Bone marrow (tissue), 2 donors: ENCODE results near the gene MRNIP.
"Not testable (repeated sequence)": the region's sequence is repeated elsewhere in the genome, so short reads cannot be mapped to it uniquely, and the experiment has no call there.

ENCODE experiments used
- DNase-seq, 2 donors: peaks; one replicate each; lab custom pipeline; 2025; lab: John Stamatoyannopoulos, UW

MRNIP gene

DNA sequence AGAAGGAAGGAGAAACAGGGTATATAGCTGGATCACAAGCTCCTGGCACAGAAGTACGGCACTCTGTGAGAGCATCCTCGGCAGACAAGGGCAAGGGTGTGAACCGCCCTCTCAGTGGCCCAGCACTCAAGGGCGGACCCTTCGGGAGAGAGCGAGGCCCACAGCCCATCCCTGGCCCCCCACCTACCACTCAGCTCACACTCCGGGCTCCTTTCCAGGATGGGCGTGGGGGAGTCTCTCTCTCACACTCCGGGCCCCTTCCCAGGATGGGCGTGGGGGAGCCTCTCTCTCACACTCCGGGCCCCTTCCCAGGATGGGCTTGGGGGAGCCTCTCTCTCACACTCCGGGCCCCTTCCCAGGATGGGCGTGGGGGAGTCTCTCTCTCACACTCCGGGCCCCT lies 12.9 kb upstream of the MRNIP start:
- DNase-seq = not testable (repeated sequence)

- no peak for DNase-seq
These were observed 12.3 kb upstream of the MRNIP start for GRCh38 chr5:179870952-179871351.

DNA sequence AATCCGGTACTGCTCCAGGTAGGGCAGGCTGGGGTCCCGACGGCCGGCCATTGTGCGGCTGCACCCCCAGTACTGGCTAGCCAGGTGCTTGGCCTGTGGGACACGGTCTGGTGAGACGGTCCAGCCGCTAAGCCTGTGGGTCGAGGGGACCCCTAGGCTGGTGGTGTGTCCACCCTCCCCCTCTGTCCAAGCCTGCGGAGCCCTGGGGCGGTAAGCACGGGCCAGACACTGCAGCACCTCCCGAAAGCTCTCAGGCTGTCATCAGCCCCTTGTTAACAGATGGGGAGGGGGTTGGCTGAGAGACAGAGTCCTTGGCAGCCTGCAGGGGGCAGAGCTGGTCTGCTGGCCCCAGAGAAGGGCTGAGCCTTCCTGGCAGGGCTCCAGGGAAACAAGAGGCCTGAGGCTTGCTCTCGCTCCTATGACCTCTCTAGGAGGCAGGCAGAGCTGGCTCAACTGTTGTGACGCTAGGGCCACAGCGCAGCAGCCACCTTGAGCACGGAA lies 11.8 kb upstream of the MRNIP start:
- DNase-seq = no peak

DNA sequence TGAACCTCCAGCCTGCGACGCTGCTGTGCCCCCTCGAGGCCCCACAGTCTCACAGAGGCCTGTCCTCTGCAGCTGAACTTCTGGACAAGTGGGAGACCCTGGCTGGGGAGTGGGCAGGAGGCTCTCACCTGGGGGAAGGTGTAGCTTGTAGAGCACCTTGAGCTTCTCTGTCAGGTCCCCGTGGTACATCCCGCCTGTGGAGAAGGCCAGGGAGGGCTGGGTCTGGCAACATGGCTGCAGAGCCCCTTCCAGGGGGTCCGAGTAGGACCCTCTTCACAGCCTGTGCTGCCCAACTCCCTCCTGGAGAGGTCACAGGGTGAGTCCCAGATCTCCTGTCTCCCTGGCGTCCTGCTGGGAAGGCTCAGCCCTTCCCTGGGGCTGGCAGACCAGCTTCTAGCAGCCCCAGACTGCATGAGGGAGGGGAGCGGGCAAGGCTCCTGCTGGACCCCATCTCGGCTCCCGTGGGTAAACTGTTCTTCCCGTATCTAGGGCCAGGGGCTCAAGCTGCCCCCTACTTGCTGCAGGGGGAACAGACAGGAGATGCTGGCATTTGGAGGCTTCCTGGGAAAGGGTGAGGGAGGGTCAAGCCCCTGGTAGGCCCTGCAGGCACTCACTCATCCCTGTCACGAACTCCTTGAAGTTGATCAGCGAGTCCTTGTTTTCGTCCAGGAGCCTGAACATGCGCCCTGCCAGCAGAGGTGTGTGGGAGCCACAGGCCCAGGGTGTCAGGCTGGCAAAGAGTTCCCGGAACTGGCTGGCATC lies 11.2 kb upstream of the MRNIP start:
- no peak for DNase-seq

DNA sequence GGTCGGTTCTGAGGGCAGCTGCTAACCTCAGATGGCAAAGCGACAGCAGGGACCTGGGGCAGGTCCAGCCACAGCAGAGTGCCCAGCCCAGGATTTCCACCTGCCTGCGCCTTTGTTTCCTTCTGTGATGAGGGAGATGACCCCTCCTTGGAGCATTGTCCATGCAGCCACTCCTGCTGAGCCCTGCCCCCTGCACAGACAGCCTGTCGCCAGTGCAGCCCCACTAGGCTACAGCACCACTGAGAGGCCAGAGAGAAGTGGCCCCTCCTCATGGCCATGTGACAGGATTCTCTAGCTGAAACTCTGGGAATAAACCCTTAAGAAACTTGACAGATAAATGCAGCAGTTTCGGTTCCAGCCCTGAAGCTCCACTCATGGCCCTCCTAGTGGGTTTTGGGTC lies 10.5 kb upstream of the MRNIP start:
- no peak for DNase-seq

DNA sequence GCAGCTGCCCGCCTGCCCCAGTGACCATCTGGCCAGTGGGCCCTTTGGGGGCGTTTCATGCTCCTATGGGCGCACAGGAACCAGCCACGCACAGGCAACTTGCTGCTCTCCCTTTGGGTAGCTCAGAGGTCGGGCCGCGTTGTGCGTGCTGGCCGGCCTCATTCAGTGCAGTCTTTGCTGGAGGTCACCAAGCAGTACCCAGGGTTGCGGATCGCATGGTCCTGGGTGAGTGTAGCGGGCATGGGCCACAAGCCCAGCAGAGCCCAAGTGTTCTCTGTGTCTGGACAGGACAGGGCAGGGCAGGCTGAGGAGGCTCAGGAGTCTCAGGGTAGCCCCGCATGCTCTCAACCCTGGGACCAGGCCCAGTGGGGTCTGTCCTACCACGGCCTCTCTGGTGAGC lies 9.9 kb upstream of the MRNIP start:
- DNase-seq = no peak

DNA sequence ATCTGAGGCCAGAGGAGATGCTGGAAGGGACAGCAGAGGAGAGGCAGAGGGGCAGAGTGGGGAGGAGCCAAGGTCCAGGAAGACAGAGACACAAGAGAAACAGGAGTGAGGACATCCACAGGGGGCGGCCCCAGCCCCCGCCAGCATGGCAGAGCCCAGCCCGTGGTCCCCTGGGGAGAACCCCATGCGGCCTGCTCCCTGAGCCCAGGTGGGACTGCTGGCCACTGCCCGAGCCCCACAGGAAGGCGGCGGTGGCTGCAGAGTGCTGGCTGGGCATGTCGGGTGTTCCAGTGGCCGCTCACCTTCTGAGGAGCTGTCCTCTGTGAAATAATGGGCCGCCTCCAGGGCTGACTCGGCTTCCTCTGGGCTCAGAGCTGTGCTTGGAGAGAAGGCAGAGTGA lies 8.9 kb upstream of the MRNIP start:
- DNase-seq = no peak

GRCh38 chr5:179867079-179867465 lies 8.5 kb upstream of the MRNIP start:
- no peak for DNase-seq

GRCh38 chr5:179866241-179867078 lies 7.8 kb upstream of the MRNIP start:
- no peak for DNase-seq

DNA sequence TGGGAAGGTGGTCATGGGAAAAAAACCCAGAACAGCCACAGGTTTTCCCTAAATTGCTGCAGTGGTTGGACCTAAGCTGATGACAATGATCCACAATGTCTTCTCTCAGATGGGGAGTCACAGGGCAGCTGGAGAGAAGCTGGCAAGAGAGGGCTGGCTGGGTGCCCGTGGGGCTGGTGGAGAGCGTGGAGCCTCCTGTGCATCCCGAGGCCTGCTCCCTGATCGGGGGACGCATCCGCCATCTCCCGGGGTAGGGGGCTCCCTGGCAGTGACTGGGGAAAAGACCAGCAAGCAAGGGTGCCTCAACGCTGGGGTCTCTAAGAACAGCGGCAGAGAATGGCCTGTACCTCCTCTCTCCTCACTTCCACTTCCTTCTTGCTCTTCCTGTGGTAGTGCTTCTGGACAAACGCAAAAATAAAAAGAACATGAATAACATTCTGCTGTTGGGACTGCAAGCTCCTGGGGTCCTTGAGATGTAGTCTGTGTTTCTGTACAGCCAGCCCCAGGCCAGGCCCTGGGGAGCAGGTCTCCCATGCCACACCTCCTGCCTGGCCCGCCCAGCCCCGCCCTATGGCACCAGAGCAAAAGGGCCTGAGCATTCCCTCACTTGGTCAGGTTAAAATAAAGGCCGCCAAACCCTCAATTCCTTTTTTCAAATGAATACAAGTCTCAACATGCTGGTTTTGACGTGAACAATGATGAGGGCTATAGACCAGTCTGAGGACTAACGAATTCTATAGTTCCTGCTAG lies 7.0 kb upstream of the MRNIP start:
- DNase-seq = no peak

DNA sequence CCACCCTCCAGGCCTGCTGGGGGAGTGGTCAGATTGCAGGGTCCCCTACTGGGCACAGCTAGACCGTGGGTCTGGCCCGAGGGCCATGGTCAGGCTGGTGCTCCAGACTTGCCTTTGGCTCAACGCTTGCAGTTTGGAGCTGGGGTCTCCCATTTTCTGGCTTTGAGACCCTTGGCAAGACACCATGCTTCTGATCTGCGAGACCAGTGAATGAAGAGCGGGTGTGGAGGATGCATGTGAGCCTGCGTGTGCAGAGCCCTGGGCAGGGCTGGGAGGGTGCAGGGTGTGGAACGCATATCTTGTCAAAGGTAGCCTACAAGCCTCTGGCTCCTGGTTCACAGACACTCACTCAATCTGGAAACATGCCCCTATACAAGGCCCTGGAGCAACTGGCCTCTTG lies 6.1 kb upstream of the MRNIP start:
- no peak for DNase-seq

GRCh38 chr5:179863449-179864085 lies 5.0 kb upstream of the MRNIP start:
- no peak for DNase-seq

DNA sequence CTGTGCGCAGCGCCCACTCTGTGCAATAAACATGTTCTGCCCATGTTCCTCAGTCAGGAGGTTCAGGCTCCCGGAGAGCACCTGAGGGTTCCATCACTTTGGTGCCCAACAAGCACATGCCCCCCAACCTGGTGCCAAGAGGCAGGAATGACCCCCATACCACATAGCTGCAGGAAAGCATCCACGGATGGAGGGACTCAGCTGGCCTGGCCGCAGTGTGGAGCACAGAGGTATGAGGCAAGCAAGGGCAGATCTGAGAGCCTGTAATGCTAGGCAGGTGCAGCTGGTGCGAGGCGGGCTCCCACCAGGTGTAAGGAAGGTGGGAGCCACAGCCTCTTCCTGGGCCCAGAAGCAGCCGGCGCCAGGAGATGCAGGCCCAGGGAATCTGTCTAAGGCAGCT lies 4.3 kb upstream of the MRNIP start:
- no peak for DNase-seq

DNA sequence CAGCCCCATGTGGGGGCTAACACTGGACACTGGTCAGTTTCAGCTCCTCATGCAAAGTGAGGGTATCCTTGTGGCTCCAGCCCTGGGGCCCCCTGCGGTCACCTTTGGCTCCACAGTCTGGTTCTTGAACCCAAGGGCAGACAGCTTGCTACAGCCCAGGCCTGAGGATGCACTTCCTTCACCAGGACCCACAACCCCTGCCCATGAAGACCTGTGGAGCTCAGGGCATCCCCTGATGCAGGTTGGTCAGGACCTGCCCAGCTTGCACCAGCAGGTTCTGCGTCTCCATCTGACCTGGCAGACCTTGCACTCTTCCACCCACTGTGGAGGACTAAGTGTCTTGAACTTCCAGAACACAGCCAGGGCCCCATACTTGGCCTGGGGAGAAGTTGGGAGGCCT lies 3.7 kb upstream of the MRNIP start:
- no peak for DNase-seq

- no peak for DNase-seq
These were observed 1.7 kb upstream of the MRNIP start for GRCh38 chr5:179860301-179860700.

- DNase-seq = no peak
These were observed 404 bp downstream of the MRNIP start for GRCh38 chr5:179858241-179858585.

DNA sequence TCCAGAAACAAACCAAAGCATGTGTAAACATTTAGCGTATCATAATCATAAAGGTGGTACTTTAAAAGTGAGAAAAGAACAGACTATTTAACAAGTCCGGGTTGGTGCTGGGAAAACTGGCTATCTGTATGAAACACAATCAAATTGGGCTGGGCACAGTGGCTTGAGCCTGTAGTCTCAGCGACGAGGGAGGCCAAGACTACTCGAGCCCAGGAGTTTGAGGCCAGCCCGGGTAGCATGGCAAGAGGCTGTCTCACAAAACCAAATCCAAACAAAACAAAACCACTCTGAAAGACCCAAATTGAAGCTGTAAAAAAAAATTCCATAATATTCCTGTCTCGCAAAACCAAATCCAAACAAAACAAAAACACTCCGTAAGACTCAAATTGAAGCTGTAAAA lies 4.3 kb downstream of the MRNIP start:
- DNase-seq = no peak

- no peak for DNase-seq
These were observed 5.5 kb downstream of the MRNIP start for GRCh38 chr5:179852993-179853547.

- no peak for DNase-seq
These were observed 17.0 kb downstream of the MRNIP start for GRCh38 chr5:179841621-179842020.

DNA sequence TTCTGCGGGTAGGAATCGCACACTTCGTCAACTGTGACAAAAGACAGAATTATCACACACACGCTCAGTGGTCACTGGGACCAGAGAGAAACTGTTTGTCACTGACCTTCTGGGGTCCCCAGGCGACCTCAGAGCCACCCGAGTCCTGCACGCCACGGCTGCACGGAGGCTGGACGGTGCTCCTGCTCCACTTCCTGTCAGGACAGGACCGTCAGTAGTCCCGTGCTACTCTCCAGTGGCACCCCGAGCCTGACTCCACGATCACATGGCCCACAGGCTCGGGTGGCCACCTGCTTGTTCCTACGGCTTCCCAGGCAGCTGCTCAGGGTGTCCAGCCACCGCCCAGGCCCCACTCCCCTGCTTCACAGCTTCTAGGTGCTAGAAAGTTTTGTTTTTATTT lies 17.9 kb downstream of the MRNIP start:
- no peak for DNase-seq

DNA sequence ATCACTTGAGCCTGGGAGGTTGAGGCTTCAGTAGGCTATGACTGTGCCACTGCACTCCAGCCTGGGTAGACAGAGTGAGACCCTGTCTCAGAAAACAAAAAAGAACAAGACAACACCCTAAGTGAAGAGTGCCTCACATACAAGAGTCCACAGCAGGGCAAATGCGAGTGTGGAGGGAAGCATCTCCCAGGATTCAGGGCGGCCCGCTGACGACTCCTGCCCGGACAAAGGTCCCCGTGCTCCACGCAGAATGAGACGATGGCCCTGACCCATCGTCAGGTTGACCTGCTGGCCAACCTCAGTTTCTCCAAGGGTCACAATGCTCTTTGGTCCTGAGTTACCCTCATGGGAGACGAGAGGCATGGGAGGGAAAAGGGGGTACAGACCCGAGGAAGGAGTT lies 18.3 kb downstream of the MRNIP start:
- no peak for DNase-seq
